ENCODE results near the gene POLR1A.

Gene POLR1A

DNA sequence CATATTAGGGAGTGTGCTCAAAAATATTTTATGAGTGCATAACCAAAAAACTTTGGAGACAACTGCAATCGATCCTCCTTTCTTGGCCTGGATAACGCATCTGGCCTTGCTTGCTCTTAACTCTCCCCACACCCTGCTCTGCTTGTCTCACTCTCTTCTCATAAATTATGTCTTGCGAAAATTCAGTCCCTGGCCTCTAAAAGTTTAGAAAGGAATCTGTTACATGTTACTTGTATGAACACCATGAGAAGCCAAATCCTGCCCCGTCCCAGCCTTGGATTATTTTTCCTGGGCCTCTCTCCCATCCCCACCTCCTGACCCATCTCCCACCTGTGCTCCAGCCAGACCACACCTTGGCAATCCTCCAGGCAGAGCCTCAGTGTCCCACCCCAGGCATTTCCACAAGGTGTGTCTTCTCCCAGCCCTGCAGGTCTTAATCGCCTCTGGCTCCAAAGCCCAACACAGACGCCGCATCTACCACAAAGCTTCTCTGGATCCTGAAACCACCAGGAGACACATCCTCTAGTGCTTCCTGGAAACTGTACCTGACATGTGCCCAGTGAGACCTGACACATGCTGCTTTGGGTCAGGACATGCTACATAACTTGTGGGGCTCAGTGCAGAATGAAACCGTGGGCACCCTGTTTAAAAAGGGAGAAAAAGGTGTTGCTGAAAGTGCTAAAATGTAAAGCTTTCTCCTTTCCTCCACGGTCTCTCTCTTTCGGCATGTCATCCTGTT is 117.3 kb downstream of the POLR1A start:
- TF ChIP-seq Cebpa-rat (IDR thresholded peaks at IDR 0.05) = no peak
- H4K20me1 ChIP-seq = no peaks in the 10 kb centered on the region
- H3K27ac ChIP-seq = no peak overlapping the region
- no peaks in the 10 kb centered on the region for H3K36me3 ChIP-seq
- H3K27me3 ChIP-seq = no peaks in the 10 kb centered on the region
- no peak overlapping the region for H3K4me2 ChIP-seq
- no peak overlapping the region for H3K4me3 ChIP-seq
- H3K9me3 ChIP-seq = no peaks in the 10 kb centered on the region
- no peak overlapping the region for H3K9ac ChIP-seq
- peaks cover 7% of the 10 kb centered on the region for H3K4me1 ChIP-seq

DNA sequence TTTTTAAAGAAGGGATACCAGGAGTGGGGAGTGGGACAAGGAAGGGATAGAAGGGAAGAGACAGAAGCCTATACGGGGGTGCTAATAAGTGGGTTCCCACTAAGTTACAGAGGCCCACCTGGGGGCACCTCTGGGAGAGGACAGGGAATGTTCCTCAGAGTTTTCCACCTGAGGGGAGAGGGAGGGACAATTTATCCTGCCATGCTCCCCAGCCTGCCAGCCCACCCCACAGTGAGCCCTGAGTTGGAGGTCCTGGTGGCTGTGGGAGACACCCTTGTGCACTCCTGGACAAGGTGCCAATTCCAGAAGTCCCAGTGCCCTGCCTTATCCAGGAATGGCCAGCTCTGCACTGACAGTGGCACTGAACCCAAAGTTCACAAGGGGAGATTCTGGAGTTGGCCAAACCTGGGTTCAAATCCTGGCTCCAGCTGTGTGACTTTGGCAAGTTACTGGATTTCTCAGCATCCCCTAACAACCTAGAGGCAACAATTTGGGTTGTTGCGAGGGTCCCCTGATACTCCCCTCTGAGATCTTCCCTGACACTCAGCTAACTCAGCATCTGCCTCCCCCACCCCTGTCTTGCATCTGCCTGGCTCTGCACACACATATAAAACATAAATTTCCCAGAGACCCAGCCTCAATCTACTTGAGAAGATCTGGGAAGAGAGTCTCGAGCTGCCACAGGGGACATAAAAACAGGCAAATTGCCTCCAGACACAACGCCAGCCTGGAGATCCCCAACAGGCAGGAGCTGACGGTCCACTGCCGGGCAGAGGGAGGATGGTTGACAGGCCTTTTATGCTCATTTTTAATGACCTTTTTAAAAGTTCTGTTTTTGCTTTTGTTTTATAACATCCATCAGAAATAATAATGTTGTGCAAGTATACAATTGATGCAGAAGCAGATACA is 118.2 kb downstream of the POLR1A start:
- Histone ChIP-seq H3K27ac (no peak overlapping the region), H3K4me2 (no peak overlapping the region)

DNA sequence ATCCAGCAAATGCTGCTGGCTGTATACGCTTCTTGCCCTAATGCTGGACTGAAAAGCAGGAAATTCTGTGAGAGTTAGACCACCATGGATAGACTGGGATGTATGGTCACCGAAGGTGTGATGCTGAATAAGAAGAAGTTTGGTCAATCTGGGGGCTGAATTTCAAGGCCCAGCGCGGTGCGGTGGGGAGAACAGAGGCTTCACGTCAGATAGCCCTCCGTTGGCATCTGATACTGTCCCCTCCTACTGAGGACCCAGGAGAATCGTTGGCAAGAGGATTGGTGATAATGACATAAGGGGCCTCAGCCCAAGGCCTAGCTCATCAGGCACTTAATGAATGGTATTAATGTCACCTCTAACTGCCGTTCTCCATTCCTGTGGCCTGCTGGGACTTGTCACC is 119.6 kb downstream of the POLR1A start:
- Histone ChIP-seq H3K9me3 (no peaks in the 10 kb centered on the region), H3K4me3 (no peak overlapping the region), H3K27me3 (no peaks in the 10 kb centered on the region), H3K36me3 (no peaks in the 10 kb centered on the region), H3K27ac (no peak overlapping the region), H3K4me1 (no peaks in the 10 kb centered on the region), H3K9ac (no peak overlapping the region), H4K20me1 (no peaks in the 10 kb centered on the region), H3K4me2 (no peak overlapping the region)
- no peak for TF ChIP-seq Cebpa-rat (IDR thresholded peaks at IDR 0.05)

More for the DNA sequence above, 118.2 kb downstream of the POLR1A start:
- H3K9ac ChIP-seq = no peak overlapping the region
- no peaks in the 10 kb centered on the region for H4K20me1 ChIP-seq
- no peaks in the 10 kb centered on the region for H3K9me3 ChIP-seq
- peaks cover under 1% of the 10 kb centered on the region; the same call in 1 of the 2 replicates for H3K4me1 ChIP-seq
- TF ChIP-seq Cebpa-rat (IDR thresholded peaks at IDR 0.05) = no peak
- H3K36me3 ChIP-seq = no peaks in the 10 kb centered on the region
- H3K4me3 ChIP-seq = no peak overlapping the region
- H3K27me3 ChIP-seq = no peaks in the 10 kb centered on the region

DNA sequence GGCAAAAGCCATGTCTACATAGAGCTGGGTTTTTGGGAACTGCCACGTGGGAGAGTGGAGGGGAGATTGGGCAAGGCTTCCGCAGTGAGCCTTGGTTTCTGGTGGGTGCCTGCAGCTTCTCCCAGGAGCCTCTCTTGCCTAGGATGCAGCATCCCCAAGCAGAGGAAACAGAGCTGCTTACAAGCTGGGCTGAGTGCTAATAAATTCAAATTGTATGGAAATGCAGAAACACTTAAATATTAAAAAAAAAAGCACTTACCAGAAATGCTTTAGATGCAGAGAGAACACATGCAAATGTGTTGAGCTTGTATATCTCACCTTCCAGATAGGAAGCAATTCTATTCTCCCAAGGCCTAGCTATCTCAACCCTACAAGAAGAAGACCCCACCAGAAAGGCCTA is 120.9 kb downstream of the POLR1A start:
- Histone ChIP-seq H3K36me3 (no peaks in the 10 kb centered on the region), H3K9me3 (no peaks in the 10 kb centered on the region), H3K4me1 (no peaks in the 10 kb centered on the region), H3K4me2 (no peak overlapping the region), H4K20me1 (no peaks in the 10 kb centered on the region), H3K27ac (no peak overlapping the region), H3K9ac (no peak overlapping the region), H3K27me3 (no peaks in the 10 kb centered on the region), H3K4me3 (no peak overlapping the region)
- TF ChIP-seq Cebpa-rat (IDR thresholded peaks at IDR 0.05) = no peak

DNA sequence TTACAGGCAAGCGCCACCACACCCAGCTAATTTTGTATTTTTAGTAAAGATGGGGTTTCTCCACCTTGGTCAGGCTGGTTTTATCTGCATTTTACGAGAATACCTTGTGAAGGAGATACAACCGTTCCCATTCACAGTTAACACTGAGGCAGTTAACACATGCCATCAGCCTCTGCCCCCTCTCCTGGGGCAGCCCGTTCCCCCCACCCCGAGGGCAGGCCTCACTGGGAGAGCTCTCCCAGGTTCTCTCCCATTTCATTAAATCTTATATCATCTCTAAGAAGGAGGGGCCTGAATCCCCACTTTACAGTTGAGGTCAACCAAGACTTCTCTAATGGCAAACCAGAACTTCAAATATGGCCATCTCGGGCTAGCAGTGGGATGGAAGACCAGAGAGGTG is 121.9 kb downstream of the POLR1A start:
- H3K27ac ChIP-seq = no peak overlapping the region
- H3K4me1 ChIP-seq = 0 out of 2 replicates have a peak, but pooled peaks cover 5% of the 10 kb centered on the region
- H3K9ac ChIP-seq = no peak overlapping the region
- no peak overlapping the region for H3K4me2 ChIP-seq
- no peaks in the 10 kb centered on the region for H3K9me3 ChIP-seq
- H3K36me3 ChIP-seq = no peaks in the 10 kb centered on the region
- H3K27me3 ChIP-seq = no peaks in the 10 kb centered on the region
- no peak for TF ChIP-seq Cebpa-rat (IDR thresholded peaks at IDR 0.05)
- H4K20me1 ChIP-seq = no peaks in the 10 kb centered on the region
- no peak overlapping the region for H3K4me3 ChIP-seq

DNA sequence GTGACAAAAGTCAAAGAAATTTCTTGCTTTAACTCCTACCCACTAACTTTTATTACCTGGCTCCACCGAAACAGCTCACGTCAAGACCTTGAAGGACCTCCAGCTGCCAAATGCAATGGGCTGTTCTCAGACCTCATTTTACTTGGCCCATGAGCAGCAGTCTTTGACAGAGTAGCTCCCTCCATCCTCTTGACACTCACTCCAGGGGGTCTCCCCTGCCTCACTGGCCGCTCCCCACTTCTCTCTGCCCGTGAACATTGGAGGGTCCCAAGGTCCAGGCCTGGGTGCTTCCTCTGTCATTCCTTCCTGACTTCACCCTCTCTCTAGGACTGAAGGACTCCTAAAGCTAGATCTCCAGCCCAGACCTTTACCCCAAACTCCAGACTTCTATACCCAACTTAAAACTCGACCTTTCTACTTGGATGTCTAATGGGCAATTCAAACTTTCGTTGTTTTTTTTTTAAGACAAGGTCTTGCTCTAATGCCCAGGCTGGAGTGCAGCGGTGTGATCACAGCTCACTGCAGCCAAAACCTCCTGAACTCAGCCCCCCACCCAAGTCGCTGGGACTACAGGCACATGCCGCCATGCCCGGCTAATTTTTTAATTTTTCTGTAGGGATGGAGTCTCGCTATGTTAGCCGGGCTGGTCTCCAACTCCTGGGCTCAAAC is 124.0 kb downstream of the POLR1A start:
- no peaks in the 10 kb centered on the region for H4K20me1 ChIP-seq
- no peak overlapping the region for H3K27ac ChIP-seq
- H3K4me1 ChIP-seq = 0 out of 2 replicates have a peak, but pooled peaks cover 7% of the 10 kb centered on the region
- no peaks in the 10 kb centered on the region for H3K27me3 ChIP-seq
- no peak overlapping the region for H3K4me3 ChIP-seq
- no peak overlapping the region for H3K4me2 ChIP-seq
- no peak overlapping the region for H3K9ac ChIP-seq
- H3K9me3 ChIP-seq = no peaks in the 10 kb centered on the region
- no peaks in the 10 kb centered on the region for H3K36me3 ChIP-seq
- TF ChIP-seq Cebpa-rat (IDR thresholded peaks at IDR 0.05) = no peak

DNA sequence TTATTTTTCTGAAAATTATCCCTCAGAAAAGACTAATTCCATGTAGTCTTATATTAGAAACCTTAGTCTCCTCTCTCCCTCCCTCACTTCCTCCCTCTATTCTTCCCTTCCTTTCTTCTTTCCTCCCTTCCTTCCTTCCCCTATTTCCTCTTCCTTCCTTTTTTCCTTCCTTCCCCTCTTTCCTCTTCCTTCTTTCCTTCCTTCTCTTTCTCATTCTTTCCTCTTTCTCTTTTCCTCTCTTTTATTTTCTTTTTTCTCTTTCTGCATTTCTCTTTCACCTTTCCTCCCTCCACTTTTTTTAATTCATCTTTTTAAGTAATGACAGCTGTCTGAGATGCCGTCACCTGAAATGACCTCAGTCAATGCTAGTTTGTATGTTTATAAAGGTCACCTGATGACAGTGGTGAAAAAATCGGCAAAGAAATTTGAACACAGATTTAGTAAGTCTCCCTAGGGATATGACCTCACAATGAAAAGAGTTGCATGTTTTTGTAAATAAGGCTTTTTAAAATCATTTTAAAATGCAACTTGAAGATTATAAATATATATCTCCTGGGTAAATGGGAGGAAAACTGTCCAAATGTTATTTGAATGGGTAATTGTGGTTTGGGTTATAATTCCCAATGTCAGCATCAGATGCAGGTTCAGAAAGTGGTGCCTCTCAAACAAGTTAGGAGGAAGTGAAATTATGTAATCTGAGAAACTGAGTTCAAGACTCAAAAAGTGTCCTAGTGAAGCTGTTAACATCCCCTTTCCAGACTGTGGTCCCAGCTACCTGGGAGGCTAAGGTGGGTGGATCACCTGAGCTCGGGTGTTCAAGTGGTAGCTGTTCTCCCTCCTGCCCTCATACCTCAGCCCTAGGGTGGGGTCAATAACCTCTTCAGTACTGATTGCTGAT is 126.6 kb downstream of the POLR1A start:
- Histone ChIP-seq H3K4me1 (0 out of 2 replicates have a peak, but pooled peaks cover 7% of the 10 kb centered on the region), H3K27me3 (no peaks in the 10 kb centered on the region), H3K4me2 (no peak overlapping the region), H3K27ac (no peak overlapping the region), H3K9ac (no peak overlapping the region), H3K36me3 (no peaks in the 10 kb centered on the region), H4K20me1 (no peaks in the 10 kb centered on the region), H3K4me3 (no peak overlapping the region), H3K9me3 (peaks cover 6% of the 10 kb centered on the region; the same call in 1 of the 2 replicates)
- TF ChIP-seq Cebpa-rat (IDR thresholded peaks at IDR 0.05) = no peak

DNA sequence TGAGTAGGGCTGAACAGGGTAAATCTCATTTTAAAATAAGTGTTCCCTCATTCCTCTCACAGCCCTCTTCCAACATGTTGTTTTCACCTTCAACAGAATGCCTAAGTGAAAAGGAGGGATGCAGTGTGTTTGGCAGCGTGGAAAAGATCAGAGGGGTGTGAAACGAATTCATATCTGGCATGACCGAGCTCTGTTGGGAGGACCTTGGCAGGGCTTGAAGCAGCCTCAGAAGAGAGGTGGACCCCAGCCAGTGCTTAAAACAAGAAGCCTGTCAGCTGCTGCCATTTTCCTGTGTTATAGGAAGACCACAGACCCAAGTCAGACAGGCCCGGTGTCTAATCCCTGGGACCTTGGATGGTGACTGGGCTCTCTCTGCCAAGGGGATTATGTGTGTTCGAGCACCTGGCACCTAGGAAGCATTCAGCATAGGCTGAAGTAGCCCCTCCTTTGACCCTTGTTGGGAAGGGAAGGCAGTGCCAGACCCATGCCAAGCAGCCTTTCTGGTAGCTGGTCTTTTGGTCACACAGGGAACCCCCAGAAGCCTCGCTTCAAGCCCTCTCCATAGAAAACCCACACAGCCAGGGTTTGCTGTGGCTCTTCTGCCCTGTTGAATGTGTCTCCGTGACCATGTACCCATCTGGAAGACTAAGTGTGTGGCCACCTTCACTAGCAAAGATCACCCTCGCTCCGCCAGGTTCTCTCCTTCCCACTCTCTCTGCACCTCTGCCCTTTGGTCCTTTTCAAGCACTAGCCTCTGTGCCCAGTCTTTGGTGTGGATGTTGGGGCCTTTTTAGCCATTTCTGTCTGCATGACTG is 129.4 kb downstream of the POLR1A start:
- H3K36me3 ChIP-seq = no peaks in the 10 kb centered on the region
- no peak overlapping the region for H3K4me3 ChIP-seq
- no peak overlapping the region for H3K9ac ChIP-seq
- H3K4me2 ChIP-seq = no peak overlapping the region
- H3K9me3 ChIP-seq = peaks cover 26% of the 10 kb centered on the region
- no peak overlapping the region for H3K27ac ChIP-seq
- H3K4me1 ChIP-seq = 0 out of 2 replicates have a peak, but pooled peaks cover 7% of the 10 kb centered on the region
- H3K27me3 ChIP-seq = no peaks in the 10 kb centered on the region
- no peak for TF ChIP-seq Cebpa-rat (IDR thresholded peaks at IDR 0.05)
- H4K20me1 ChIP-seq = no peaks in the 10 kb centered on the region
